Panc1 (cell line): ENCODE measurements around the gene PLCG1. TPM values are rescaled to one million over a fixed set of nuclear protein-coding genes. Genes with fewer than 3 reads are reported as not detected.

Experiments used
- ATAC-seq: fragments of 200-7000 bp; cut with Tn5 transposase; 2 replicates; pipeline ENCODE4 v1.9.1; 2020; ENCODE audit warnings: mild to moderate bottlenecking, moderate library complexity
- BruUV-seq: library from RNA; stranded (reverse); fragments of 400-500 nt; replicated peaks from 2 replicates; lab custom pipeline; 2021; lab: Mats Ljungman, UMichigan
- CTCF ChIA-PET: fragments of 300-600 bp; sonication (Branson Sonifier 250); formaldehyde crosslinking; loops from one replicate; lab custom pipeline; 2022; ENCODE audit warnings: antibody characterized with exemption; lab: Charles Lee
- POLR2A ChIA-PET: fragments of 300-600 bp; sonication (Branson Sonifier 250); formaldehyde crosslinking; loops from one replicate; lab custom pipeline; 2022; ENCODE audit warnings: antibody characterized with exemption; lab: Charles Lee
- DNase-seq: peaks from one replicate; pipeline ENCODE4 v3.0.0-alpha.2; 2010; ENCODE audit warnings: low read depth, low spot score
- H3K27ac ChIP-seq: 2 replicates; pipeline ENCODE4 v1.5.1; 2011; ENCODE audit warnings: mild to moderate bottlenecking, low read length, inconsistent platforms
- H3K27me3 ChIP-seq: fragments of 200-500 bp; sonication (Bioruptor generic); 2 replicates; pipeline ENCODE4 v1.6.0; 2014; ENCODE audit warnings: low read length, inconsistent platforms; ENCODE audit not compliant: control insufficient read depth, insufficient read depth
- H3K36me3 ChIP-seq: fragments of 200-500 bp; sonication (Bioruptor generic); 2 replicates; pipeline ENCODE4 v1.5.1; 2014; ENCODE audit warnings: inconsistent platforms, mild to moderate bottlenecking, low read length, moderate library complexity; ENCODE audit not compliant: control insufficient read depth, insufficient read depth
- H3K4me1 ChIP-seq: 2 replicates; pipeline ENCODE4 v1.5.1; 2011; ENCODE audit warnings: inconsistent platforms, mild to moderate bottlenecking, low read length, moderate library complexity; ENCODE audit not compliant: control insufficient read depth, insufficient read depth
- H3K4me3 ChIP-seq, 2 experiments: 2 replicates each; pipeline ENCODE4 v1.5.1; 2011 to 2012; ENCODE audit warnings: low read depth in 2 of 2, low read length in 2 of 2, mild to moderate bottlenecking in 2 of 2, inconsistent platforms in 1 of 2, moderate library complexity in 1 of 2
- H3K9me3 ChIP-seq: fragments of 200-500 bp; sonication (Bioruptor generic); 2 replicates; pipeline ENCODE4 v1.5.1; 2014; ENCODE audit warnings: low read depth, mild to moderate bottlenecking, inconsistent platforms, low read length, moderate library complexity; ENCODE audit not compliant: control insufficient read depth, insufficient read depth
- CTCF ChIP-seq: fragments of 450-650 bp; IDR thresholded peaks from 2 replicates; pipeline ENCODE4 v1.5.1; 2017; ENCODE audit warnings: mild to moderate bottlenecking
- POLR2AphosphoS5 ChIP-seq: IDR thresholded peaks from 2 replicates; pipeline ENCODE4 v1.6.1; 2012; ENCODE audit warnings: mild to moderate bottlenecking, low read depth, low read length, moderate library complexity
- REST ChIP-seq, 2 experiments: IDR thresholded peaks; 2 replicates each; pipeline ENCODE4 v1.6.1; 2011 to 2012; ENCODE audit warnings: low read depth in 2 of 2, control low read depth in 1 of 2, low read length in 1 of 2, mild to moderate bottlenecking in 1 of 2, moderate library complexity in 1 of 2; ENCODE audit not compliant: insufficient read depth in 1 of 2
- SIN3A ChIP-seq: IDR thresholded peaks from 2 replicates; pipeline ENCODE4 v1.6.1; 2012; ENCODE audit warnings: low read depth, mild to moderate bottlenecking, low read length, moderate library complexity, borderline replicate concordance; ENCODE audit not compliant: insufficient read depth
- TCF7L2 ChIP-seq: IDR thresholded peaks from 2 replicates; pipeline ENCODE4 v1.6.1; 2011; ENCODE audit warnings: mild to moderate bottlenecking, low read depth, low read length, inconsistent platforms
- in situ Hi-C: cut with HindIII; loops from 2 replicates; pipeline ENCODE4 v1.10.0; 2016; ENCODE audit warnings: low sequenced_read_pairs, low pct_unique_long_range_greater_than_20kb
- intact Hi-C: fragments of 100-400 bp; cut with micrococcal nuclease; formaldehyde crosslinking; loops from one replicate; pipeline ENCODE4 v1.10.0; 2022; ENCODE audit not compliant: unreplicated experiment
- total RNA-seq: library from RNA; stranded (reverse); gene quantifications from one replicate; pipeline ENCODE4 v1.2.1, GENCODE V29; 2021; ENCODE audit not compliant: unreplicated experiment

Gene PLCG1
- total RNA-seq, 1 experiment from 2014 or later: 159 TPM

GRCh38 chr20:41163821-41164220 is 26.5 kb downstream of the PLCG1 start:
- no peaks in the 10 kb centered on the region; the same call in 1 of the 2 replicates for H3K36me3 ChIP-seq
- ChIA-PET CTCF (no interaction called here), POLR2A (no interaction called here)
- no peaks in the 10 kb centered on the region for H3K4me1 ChIP-seq
- intact Hi-C loops: no loop called here
- H3K27me3 ChIP-seq: no peaks in the 10 kb centered on the region
- ATAC-seq (no peak), DNase-seq (no peak)
- H3K4me3 ChIP-seq: no peak overlapping the region
- H3K9me3 ChIP-seq: no peaks in the 10 kb centered on the region
- BruUV-seq: no TSS peak
- TF ChIP-seq REST (IDR thresholded peaks at IDR 0.05; ENCODE audit: insufficient read depth in 1 of 2, low read depth in 2 of 2, low read length in 1 of 2) (no peak), POLR2AphosphoS5 (no peak), TCF7L2 (no peak), CTCF (no peak), SIN3A (no peak)
- in situ Hi-C loops: no loop called here
- H3K27ac ChIP-seq: no peak overlapping the region

GRCh38 chr20:41165001-41165882 is 27.9 kb downstream of the PLCG1 start:
- Histone ChIP-seq H3K4me3 (no peak overlapping the region), H3K27ac (no peak overlapping the region), H3K4me1 (no peaks in the 10 kb centered on the region), H3K9me3 (no peaks in the 10 kb centered on the region), H3K36me3 (no peaks in the 10 kb centered on the region; the same call in 1 of the 2 replicates), H3K27me3 (no peaks in the 10 kb centered on the region)
- ChIA-PET CTCF (no interaction called here), POLR2A (no interaction called here)
- ATAC-seq (no peak), DNase-seq (no peak)
- no TSS peak for BruUV-seq
- in situ Hi-C loops: no loop called here
- TF ChIP-seq POLR2AphosphoS5 (no peak), REST (IDR thresholded peaks at IDR 0.05; ENCODE audit: insufficient read depth in 1 of 2, low read depth in 2 of 2, low read length in 1 of 2) (no peak), CTCF (no peak), SIN3A (no peak), TCF7L2 (no peak)
- intact Hi-C loops: no loop called here
